SK-N-SH treated with all-trans-retinoic acid at 6 μM for 48 hours (cell line): ENCODE results near the gene DRGX.

Source experiments
- ATAC-seq: fragments of 200-7000 bp; cut with Tn5 transposase; 3 replicates; pipeline ENCODE4 v1.9.1; 2020; ENCODE audit warnings: mild to moderate bottlenecking, moderate library complexity
- ARNTL ChIP-seq: fragments of 450-650 bp; formaldehyde crosslinking; IDR thresholded peaks from 2 replicates; pipeline ENCODE4 v1.5.0; 2020; ENCODE audit warnings: low read depth, mild to moderate bottlenecking, moderate library complexity, borderline replicate concordance
- BACH2 ChIP-seq: fragments of 250-450 bp; sonication (Bioruptor Pico); IDR thresholded peaks from 2 replicates; pipeline ENCODE4 v1.9.0; 2021; ENCODE audit warnings: mild to moderate bottlenecking, borderline replicate concordance
- CREB5 ChIP-seq: fragments of 250-450 bp; sonication (Bioruptor Pico); IDR thresholded peaks from 2 replicates; pipeline ENCODE4 v1.5.1; 2020; ENCODE audit warnings: low read depth, mild to moderate bottlenecking, moderate library complexity
- CSDC2 ChIP-seq: fragments of 250-450 bp; sonication (Bioruptor Pico); IDR thresholded peaks from 2 replicates; pipeline ENCODE4 v1.5.0; 2020; ENCODE audit warnings: mild to moderate bottlenecking, moderate library complexity
- CSRNP3 ChIP-seq: fragments of 250-450 bp; sonication (Bioruptor Pico); IDR thresholded peaks from 2 replicates; pipeline ENCODE4 v1.5.1; 2021; ENCODE audit warnings: mild to moderate bottlenecking, moderate library complexity
- ESRRG ChIP-seq: fragments of 250-450 bp; sonication (Bioruptor Pico); IDR thresholded peaks from 2 replicates; pipeline ENCODE4 v1.6.1; 2021; ENCODE audit warnings: mild to moderate bottlenecking
- GLIS3 ChIP-seq: fragments of 250-450 bp; sonication (Bioruptor Pico); IDR thresholded peaks from 2 replicates; pipeline ENCODE4 v1.5.0; 2020; ENCODE audit warnings: mild to moderate bottlenecking, moderate library complexity
- ISL1 ChIP-seq: fragments of 250-450 bp; sonication (Bioruptor Pico); IDR thresholded peaks from 2 replicates; pipeline ENCODE4 v2.1.2; 2022; ENCODE audit warnings: mild to moderate bottlenecking, moderate library complexity
- OSR1 ChIP-seq: fragments of 250-450 bp; sonication (Bioruptor Pico); IDR thresholded peaks from 2 replicates; pipeline ENCODE4 v1.8.0; 2022; ENCODE audit warnings: moderate library complexity, mild to moderate bottlenecking, inconsistent platforms
- PATZ1 ChIP-seq: fragments of 250-450 bp; sonication (Bioruptor Pico); IDR thresholded peaks from 2 replicates; pipeline ENCODE4 v1.8.0; 2020; ENCODE audit warnings: mild to moderate bottlenecking, moderate library complexity, borderline replicate concordance
- POU6F1 ChIP-seq: fragments of 250-450 bp; sonication (Bioruptor Pico); IDR thresholded peaks from 2 replicates; pipeline ENCODE4 v1.8.0; 2021; ENCODE audit warnings: low read depth, mild to moderate bottlenecking, moderate library complexity, borderline replicate concordance
- PPARA ChIP-seq: fragments of 250-450 bp; sonication (Bioruptor Pico); IDR thresholded peaks from 2 replicates; pipeline ENCODE4 v1.5.0; 2020; ENCODE audit warnings: mild to moderate bottlenecking, borderline replicate concordance
- RARB ChIP-seq: fragments of 250-450 bp; sonication (Bioruptor Pico); IDR thresholded peaks from 2 replicates; pipeline ENCODE4 v1.8.0; 2021; ENCODE audit warnings: mild to moderate bottlenecking, moderate library complexity
- SNAI2 ChIP-seq: fragments of 250-450 bp; sonication (Bioruptor Pico); IDR thresholded peaks from 2 replicates; pipeline ENCODE4 v1.5.0; 2020; ENCODE audit warnings: mild to moderate bottlenecking, moderate library complexity
- TOX ChIP-seq: fragments of 250-450 bp; sonication (Bioruptor Pico); IDR thresholded peaks from 2 replicates; pipeline ENCODE4 v1.8.0; 2021; ENCODE audit warnings: mild to moderate bottlenecking, moderate library complexity, borderline replicate concordance
- TSHZ2 ChIP-seq: fragments of 250-450 bp; sonication (Bioruptor Pico); IDR thresholded peaks from 2 replicates; pipeline ENCODE4 v1.5.0; 2020; ENCODE audit warnings: mild to moderate bottlenecking, moderate library complexity
- ZC3H10 ChIP-seq: fragments of 250-450 bp; sonication (Bioruptor Pico); IDR thresholded peaks from 2 replicates; pipeline ENCODE4 v1.5.1; 2021; ENCODE audit warnings: mild to moderate bottlenecking, moderate library complexity
- ZFP30 ChIP-seq: fragments of 450-650 bp; formaldehyde crosslinking; IDR thresholded peaks from 2 replicates; pipeline ENCODE4 v1.5.0; 2022; ENCODE audit warnings: mild to moderate bottlenecking, moderate library complexity
- ZNF565 ChIP-seq: fragments of 450-650 bp; formaldehyde crosslinking; conservative IDR thresholded peaks from 2 replicates; pipeline ENCODE4 v1.5.0; 2020; ENCODE audit warnings: low read depth, mild to moderate bottlenecking, moderate library complexity
- ZNF70 ChIP-seq: fragments of 450-650 bp; formaldehyde crosslinking; IDR thresholded peaks from 2 replicates; pipeline ENCODE4 v1.5.0; 2020; ENCODE audit warnings: mild to moderate bottlenecking, moderate library complexity
- ZNF8 ChIP-seq: fragments of 450-650 bp; formaldehyde crosslinking; IDR thresholded peaks from 2 replicates; pipeline ENCODE4 v1.5.0; 2020; ENCODE audit warnings: mild to moderate bottlenecking, moderate library complexity

DRGX gene

GRCh38 chr10:49366460-49366859 lies 29.4 kb downstream of the DRGX start:
- ATAC-seq = no peak

GRCh38 chr10:49365675-49366415 lies 30.0 kb downstream of the DRGX start:
- TF ChIP-seq ZNF8 (no peak), PATZ1 (no peak), CREB5 (CRISPR knock-in tag) (no peak), ESRRG (CRISPR knock-in tag) (no peak)
- ATAC-seq = no peak

More at GRCh38 chr10:49366460-49366859, 29.4 kb downstream of the DRGX start:
- TF ChIP-seq PPARA (no peak), BACH2 (no peak), TOX (CRISPR knock-in tag) (no peak), CREB5 (CRISPR knock-in tag) (no peak), PATZ1 (no peak), OSR1 (CRISPR knock-in tag) (no peak), ZNF8 (no peak), ZC3H10 (CRISPR knock-in tag) (no peak), ARNTL (no peak), RARB (CRISPR knock-in tag) (no peak), ZNF70 (no peak), POU6F1 (CRISPR knock-in tag) (no peak)
- TF ChIP-seq, all 23 proteins: peak for 0

- ATAC-seq = no peak
- TF ChIP-seq CSRNP3 (CRISPR knock-in tag) = no peak
- TF ChIP-seq ZNF70 = no peak
- no peak for TF ChIP-seq GLIS3 (CRISPR knock-in tag)
- TF ChIP-seq ZNF565 = no peak
- TF ChIP-seq ARNTL = no peak
- no peak for TF ChIP-seq CSDC2 (CRISPR knock-in tag)
- no peak for TF ChIP-seq ZFP30 (CRISPR knock-in tag)
- TF ChIP-seq TSHZ2 (CRISPR knock-in tag) = no peak
- TF ChIP-seq POU6F1 (CRISPR knock-in tag) = no peak
- no peak for TF ChIP-seq OSR1 (CRISPR knock-in tag)
- TF ChIP-seq PPARA = no peak
- TF ChIP-seq TOX (CRISPR knock-in tag) = no peak
- TF ChIP-seq SNAI2 (CRISPR knock-in tag) = no peak
- TF ChIP-seq PATZ1 = no peak
- TF ChIP-seq ISL1 (CRISPR knock-in tag) = no peak
- no peak for TF ChIP-seq ESRRG (CRISPR knock-in tag)
These were observed 30.6 kb downstream of the DRGX start for GRCh38 chr10:49365275-49365674.
